Activated CD4-positive, alpha-beta memory T cell treated with anti-CD3 and anti-CD28 coated beads, Interleukin-2, amount 10 ng/mL, durations not matched to agents 7 days and 5 days (primary cell): ENCODE results near the gene ADGRF5. TPM values are rescaled to one million over a fixed set of nuclear protein-coding genes. Genes with fewer than 3 reads are reported as not detected.
"Not testable (repeated sequence)": the region's sequence is repeated elsewhere in the genome, so short reads cannot be mapped to it uniquely, and the experiment has no call there.

Experiments
- CTCF ChIA-PET: fragments of 350-600 bp; sonication (Branson Sonifier 250); formaldehyde crosslinking; loops from one replicate; lab custom pipeline; 2021; ENCODE audit warnings: antibody characterized with exemption, inconsistent platforms; lab: Charles Lee
- POLR2A ChIA-PET: fragments of 350-600 bp; sonication (Branson Sonifier 250); formaldehyde crosslinking; loops from one replicate; lab custom pipeline; 2021; ENCODE audit warnings: antibody characterized with exemption; lab: Charles Lee
- DNase-seq: peaks from one replicate; pipeline ENCODE4 v3.0.0-alpha.2; 2020
- H3K27ac Mint-ChIP-seq: one replicate; pipeline ENCODE4 v1.8.0; 2021; ENCODE audit warnings: mild to moderate bottlenecking, mixed read lengths
- H3K27me3 Mint-ChIP-seq: one replicate; pipeline ENCODE4 v1.8.0; 2021; ENCODE audit warnings: mixed read lengths
- H3K36me3 Mint-ChIP-seq: one replicate; pipeline ENCODE4 v1.8.0; 2021; ENCODE audit warnings: low read depth, mixed read lengths
- H3K4me1 Mint-ChIP-seq: one replicate; pipeline ENCODE4 v1.8.0; 2021; ENCODE audit warnings: mixed read lengths
- H3K4me3 Mint-ChIP-seq: one replicate; pipeline ENCODE4 v1.8.0; 2021; ENCODE audit warnings: mild to moderate bottlenecking, mixed read lengths
- H3K9me3 Mint-ChIP-seq: one replicate; pipeline ENCODE4 v1.8.0; 2021; ENCODE audit warnings: mixed read lengths
- total RNA-seq, 2 experiments: library from RNA; stranded (reverse); gene quantifications; one replicate each; pipeline ENCODE4 v1.2.3, GENCODE V29; 2021

The ADGRF5 gene
- total RNA-seq, 2 experiments from 2014 or later = not detected

DNA sequence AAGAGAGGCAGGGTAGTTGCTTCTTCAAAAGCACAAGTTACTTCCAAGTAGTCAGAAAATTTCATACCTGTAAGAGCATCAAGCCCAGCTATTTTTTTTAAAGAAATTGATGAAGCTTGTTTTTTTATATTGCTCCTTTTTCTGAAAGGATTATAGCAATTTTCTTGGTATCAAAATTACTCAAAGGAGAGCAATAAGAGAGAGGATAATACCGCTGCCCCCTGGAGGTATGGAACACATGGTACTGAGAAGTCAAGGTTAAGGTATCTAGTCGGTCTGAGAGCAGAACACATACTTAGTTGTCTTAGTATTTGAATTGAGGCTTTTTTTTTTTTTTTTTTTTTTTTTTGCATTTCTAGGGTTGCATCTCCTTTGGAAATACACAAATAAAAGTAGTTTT is 59.4 kb downstream of the ADGRF5 start:
- no peak overlapping the region for H3K4me3 Mint-ChIP-seq
- no peak for DNase-seq
- CTCF ChIA-PET = no interaction called here
- POLR2A ChIA-PET = no interaction called here
- no peaks in the 10 kb centered on the region for H3K9me3 Mint-ChIP-seq
- no peak overlapping the region for H3K27ac Mint-ChIP-seq
- no peaks in the 10 kb centered on the region for H3K36me3 Mint-ChIP-seq
- no peaks in the 10 kb centered on the region for H3K4me1 Mint-ChIP-seq
- H3K27me3 Mint-ChIP-seq = no peaks in the 10 kb centered on the region

DNA sequence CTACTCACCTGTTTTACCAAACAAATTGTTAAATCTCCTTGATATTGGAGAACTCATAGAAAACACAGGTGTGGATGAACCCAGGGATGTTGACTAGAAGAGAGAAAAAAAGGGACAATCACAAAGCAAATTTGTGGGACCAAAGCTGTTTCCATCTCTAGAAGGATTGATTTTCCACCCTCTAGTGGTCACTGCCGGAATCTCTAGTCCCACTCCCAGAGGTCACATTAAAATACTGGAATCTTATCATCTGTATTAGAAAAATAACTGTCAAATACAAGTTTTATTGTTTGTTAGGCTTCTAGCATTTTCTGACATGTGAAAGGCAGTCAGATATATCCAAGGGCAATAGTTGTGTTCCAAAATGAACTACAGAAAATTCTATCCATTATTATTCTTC is 65.8 kb downstream of the ADGRF5 start:
- H3K9me3 Mint-ChIP-seq, POLR2A ChIA-PET, H3K27ac Mint-ChIP-seq, DNase-seq, H3K4me1 Mint-ChIP-seq, H3K4me3 Mint-ChIP-seq, H3K36me3 Mint-ChIP-seq, CTCF ChIA-PET, H3K27me3 Mint-ChIP-seq: not testable (repeated sequence)

DNA sequence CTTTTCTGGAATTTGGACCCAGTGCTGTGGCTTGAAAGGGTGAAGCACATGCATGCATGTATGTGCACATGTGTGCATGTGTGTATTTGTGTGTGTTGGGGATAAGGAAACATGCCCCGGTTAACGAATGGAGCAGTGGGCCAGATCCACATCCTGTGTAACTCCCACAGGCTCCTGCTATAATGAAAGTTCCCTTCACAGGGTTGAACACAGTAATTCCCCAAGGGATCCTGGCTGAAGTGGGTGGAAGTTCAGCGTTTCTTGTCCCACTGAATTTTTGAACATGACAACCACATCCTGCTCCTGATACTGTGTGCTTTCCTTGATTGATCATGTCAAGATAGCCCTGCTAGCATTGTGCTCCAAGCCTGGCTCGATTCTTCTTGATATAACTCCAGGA is 70.2 kb downstream of the ADGRF5 start:
- H3K36me3 Mint-ChIP-seq, DNase-seq, H3K4me3 Mint-ChIP-seq, CTCF ChIA-PET, POLR2A ChIA-PET, H3K4me1 Mint-ChIP-seq, H3K9me3 Mint-ChIP-seq, H3K27ac Mint-ChIP-seq: not testable (repeated sequence)
- peaks cover 14% of the 10 kb centered on the region for H3K27me3 Mint-ChIP-seq

DNA sequence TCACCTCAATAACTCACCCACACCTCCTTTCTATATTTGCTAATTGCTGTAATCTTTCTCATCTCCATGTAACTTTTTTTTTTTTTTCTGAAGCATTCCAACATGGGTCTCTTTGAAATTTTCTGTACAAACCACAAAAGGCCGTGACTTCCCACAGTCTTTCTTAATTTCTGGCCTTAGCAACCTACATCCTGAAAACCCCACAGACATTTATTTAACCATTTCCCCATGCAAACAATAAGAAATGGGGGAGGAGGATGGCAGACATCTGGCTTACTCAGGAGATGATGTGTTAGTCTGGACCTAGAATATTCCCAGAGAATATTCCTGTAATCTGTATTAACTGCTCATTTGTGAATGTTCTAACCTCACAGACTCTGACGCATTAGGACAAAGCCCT is 70.9 kb downstream of the ADGRF5 start:
- Mint-ChIP-seq H3K9me3 (no peaks in the 10 kb centered on the region), H3K27me3 (peaks cover 14% of the 10 kb centered on the region), H3K4me1 (peaks cover 6% of the 10 kb centered on the region), H3K36me3 (no peaks in the 10 kb centered on the region), H3K27ac (no peak overlapping the region), H3K4me3 (no peak overlapping the region)
- no peak for DNase-seq
- POLR2A ChIA-PET = no interaction called here
- CTCF ChIA-PET = no interaction called here

DNA sequence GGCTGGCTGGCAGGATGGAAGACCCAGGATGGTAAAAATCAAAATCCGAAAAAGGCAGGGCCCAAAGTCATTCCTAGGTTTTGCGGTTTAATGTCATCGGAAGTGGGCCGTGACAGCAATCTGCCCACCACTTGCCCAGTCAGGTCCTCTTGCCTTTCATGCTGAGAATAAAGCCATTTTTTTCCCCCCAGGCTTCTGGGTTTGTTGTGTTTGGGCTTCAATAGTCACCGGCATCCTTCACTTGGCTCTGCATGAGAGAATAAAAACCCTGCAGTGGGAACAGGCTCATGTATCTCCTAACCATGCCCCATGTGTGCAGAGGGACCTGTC is 72.4 kb downstream of the ADGRF5 start:
- Mint-ChIP-seq H3K36me3 (no peaks in the 10 kb centered on the region), H3K27me3 (peaks cover 14% of the 10 kb centered on the region), H3K9me3 (no peaks in the 10 kb centered on the region), H3K4me3 (no peak overlapping the region), H3K27ac (no peak overlapping the region), H3K4me1 (peaks cover 6% of the 10 kb centered on the region)
- no peak for DNase-seq
- CTCF ChIA-PET = interaction anchor here (0.7 to 1.7 kb wide), 4 partner anchors 15 to 197 kb away, joined by 4 to 5 read pairs (median 4); no protein-coding TSS in a partner anchor
- POLR2A ChIA-PET = no interaction called here

DNA sequence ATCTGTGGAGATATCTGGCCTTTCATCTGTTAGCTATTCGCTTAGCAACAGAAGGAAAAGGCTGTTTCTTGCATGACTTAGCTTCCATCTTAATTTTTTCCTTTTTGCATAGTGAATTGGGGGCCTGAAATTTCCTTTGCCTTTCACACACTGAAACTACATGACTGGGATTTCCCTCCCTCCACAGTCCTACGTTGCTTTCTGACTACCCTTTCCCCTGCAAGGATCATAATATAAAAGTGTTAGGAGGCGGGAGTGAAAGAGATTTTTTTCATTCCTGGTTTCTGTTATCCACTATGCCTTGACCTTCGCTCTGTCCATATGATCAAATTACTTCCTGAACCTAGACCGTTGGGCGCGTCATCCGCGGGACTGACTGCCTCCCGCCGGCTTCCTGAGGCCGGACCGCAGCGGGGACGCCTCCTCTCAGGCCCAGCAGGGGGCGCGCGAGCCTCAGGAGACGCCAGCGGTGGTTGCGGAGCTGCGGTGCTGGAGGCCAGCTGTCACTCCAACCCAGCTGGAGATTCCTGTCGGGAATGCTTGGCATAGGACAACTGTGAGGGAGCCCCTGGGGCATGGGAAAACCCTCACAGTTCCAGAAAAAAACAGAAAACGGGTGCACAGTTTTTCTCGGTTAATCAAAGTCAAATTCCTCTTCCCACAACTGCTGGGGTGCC is 72.9 kb downstream of the ADGRF5 start:
- Mint-ChIP-seq H3K4me1 (peaks cover 6% of the 10 kb centered on the region), H3K9me3 (no peaks in the 10 kb centered on the region), H3K4me3 (peak overlapping the region; percentile 30), H3K36me3 (no peaks in the 10 kb centered on the region), H3K27ac (no peak overlapping the region), H3K27me3 (peaks cover 14% of the 10 kb centered on the region)
- CTCF ChIA-PET = interaction anchor here (0.7 to 1.7 kb wide), 6 partner anchors 15 to 198 kb away, joined by 3 to 9 read pairs (median 4); no protein-coding TSS in a partner anchor
- DNase-seq = peak; percentile 67
- POLR2A ChIA-PET = no interaction called here

DNA sequence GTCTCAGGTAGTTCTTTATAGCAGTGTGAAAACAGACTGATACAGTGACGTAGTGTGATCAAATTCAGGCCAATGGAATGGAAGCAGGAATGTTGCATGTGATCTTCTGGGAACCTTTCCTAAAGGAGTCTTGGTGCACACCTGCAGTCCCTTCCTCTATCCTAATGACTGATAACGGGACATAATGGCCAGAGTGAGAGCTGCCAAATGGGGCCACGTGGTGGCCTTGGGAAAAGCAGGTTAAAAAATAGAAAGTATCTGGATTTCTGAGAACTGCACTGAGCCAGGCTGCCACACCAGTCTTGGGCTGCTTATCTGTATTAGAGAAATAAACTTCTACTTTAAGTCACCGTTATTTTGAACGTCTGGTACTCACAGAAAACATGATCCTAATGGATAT is 76.6 kb downstream of the ADGRF5 start:
- H3K36me3 Mint-ChIP-seq = peaks cover 2% of the 10 kb centered on the region
- no peak overlapping the region for H3K27ac Mint-ChIP-seq
- H3K4me1 Mint-ChIP-seq = peaks cover 6% of the 10 kb centered on the region
- H3K27me3 Mint-ChIP-seq = peaks cover 9% of the 10 kb centered on the region
- ChIA-PET CTCF (no interaction called here), POLR2A (no interaction called here)
- DNase-seq = no peak
- peaks cover 14% of the 10 kb centered on the region for H3K9me3 Mint-ChIP-seq
- no peak overlapping the region for H3K4me3 Mint-ChIP-seq

DNA sequence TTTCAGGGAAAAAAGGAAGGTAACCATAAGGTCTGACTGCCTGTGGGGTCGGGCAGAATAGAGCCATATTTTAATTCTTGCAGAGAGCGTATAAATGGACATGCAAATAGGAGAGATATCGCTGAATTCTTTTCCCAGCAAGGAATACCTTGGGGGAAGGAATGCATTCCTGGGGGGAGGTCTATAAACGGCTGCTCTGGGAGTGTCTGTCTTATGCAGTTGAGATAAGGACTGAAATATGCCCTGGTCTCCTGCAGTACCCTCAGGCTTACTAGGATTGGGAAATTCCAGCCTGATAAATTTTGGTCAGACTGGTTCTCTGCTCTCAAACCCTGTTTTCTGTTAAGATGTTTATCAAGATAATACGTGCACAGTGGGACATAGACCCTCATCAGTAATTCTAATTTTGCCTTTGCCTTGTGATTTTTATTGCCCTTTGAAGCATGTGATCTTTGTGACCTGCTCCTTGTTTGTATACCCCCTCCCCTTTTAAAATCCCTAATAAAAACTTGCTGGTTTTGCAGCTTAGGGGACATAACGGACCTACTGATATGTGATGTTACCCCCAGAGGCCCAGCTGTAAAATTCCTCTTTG is 79.4 kb downstream of the ADGRF5 start:
- H3K4me3 Mint-ChIP-seq, CTCF ChIA-PET, H3K4me1 Mint-ChIP-seq, H3K36me3 Mint-ChIP-seq, H3K27me3 Mint-ChIP-seq, DNase-seq, H3K27ac Mint-ChIP-seq, POLR2A ChIA-PET: not testable (repeated sequence)
- H3K9me3 Mint-ChIP-seq = peaks cover 17% of the 10 kb centered on the region

DNA sequence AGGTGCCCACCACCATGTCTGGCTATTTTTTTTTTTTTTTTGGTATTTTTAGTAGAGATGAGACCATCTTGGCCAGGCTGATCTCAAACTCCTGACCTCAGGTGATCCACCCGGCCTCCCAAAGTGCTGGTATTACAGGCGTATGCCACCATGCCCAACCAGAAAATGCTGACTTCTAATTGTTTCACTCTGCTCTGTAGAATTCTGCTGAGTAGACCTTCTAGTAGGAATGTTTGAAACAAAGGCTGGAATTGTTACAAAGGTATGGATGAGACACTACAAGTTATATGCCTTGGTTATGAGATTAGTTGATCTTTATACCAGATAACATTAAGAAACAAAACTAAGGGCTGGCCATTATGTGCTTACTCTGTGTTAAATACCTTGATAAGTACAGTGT is 83.7 kb downstream of the ADGRF5 start:
- no peak for DNase-seq
- Mint-ChIP-seq H3K27me3 (no peaks in the 10 kb centered on the region), H3K9me3 (peaks cover 17% of the 10 kb centered on the region), H3K36me3 (peaks cover 2% of the 10 kb centered on the region), H3K4me3 (no peak overlapping the region), H3K27ac (no peak overlapping the region), H3K4me1 (no peaks in the 10 kb centered on the region)
- ChIA-PET POLR2A (no interaction called here), CTCF (no interaction called here)

DNA sequence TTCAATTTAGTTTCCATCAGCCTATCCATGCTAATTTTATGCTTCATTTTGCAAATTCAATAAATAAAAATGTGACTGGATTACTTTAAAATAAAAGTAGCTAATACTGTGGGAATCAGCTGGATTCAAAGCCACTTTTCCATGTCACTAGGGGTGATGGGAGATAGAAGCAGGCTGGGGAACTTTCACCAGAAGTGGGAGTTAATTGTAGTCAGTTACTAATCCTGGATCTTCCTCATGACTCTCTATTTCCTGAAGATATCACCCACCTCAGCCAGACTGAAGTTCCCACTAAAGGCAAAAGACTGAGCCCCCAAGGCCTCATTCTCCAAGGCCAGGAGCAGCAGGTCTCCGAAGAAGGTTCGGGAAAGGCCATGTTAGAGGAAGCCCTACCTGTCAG is 86.7 kb downstream of the ADGRF5 start:
- H3K9me3 Mint-ChIP-seq, DNase-seq, H3K36me3 Mint-ChIP-seq, H3K4me1 Mint-ChIP-seq, CTCF ChIA-PET, H3K27me3 Mint-ChIP-seq, H3K27ac Mint-ChIP-seq, POLR2A ChIA-PET, H3K4me3 Mint-ChIP-seq: not testable (repeated sequence)

DNA sequence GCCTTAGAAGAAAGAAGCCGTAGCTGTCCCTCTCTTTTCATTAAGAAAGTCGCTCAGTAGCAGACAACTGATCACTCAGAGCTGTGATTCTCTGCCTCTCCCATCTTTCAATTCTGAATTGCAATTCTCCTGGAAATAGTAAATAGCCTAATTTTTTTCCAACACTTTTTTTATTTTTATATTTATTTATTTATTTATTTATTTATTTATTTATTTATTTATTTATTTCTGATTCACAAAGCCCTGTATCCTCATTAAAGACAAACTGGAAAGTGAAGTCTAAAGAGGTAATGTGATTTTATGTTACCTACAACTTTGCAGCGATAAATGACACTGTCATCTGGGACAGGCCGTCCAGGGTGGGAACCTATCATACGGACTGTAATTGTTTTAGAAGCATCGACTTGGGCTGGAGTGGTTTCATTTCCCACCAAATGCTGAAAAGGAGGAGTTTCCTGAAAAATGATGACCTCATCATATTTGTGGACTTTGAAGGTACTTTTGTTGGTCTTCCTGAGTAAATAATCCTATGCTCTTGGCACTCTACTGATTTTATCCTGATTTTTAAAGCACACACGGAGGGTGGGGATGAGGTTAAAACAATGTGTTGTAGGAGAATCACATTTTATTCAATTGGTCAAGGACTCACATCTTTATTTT is 87.4 kb downstream of the ADGRF5 start:
- H3K36me3 Mint-ChIP-seq, H3K9me3 Mint-ChIP-seq, H3K27me3 Mint-ChIP-seq, POLR2A ChIA-PET, DNase-seq, H3K27ac Mint-ChIP-seq, H3K4me1 Mint-ChIP-seq, CTCF ChIA-PET, H3K4me3 Mint-ChIP-seq: not testable (repeated sequence)

DNA sequence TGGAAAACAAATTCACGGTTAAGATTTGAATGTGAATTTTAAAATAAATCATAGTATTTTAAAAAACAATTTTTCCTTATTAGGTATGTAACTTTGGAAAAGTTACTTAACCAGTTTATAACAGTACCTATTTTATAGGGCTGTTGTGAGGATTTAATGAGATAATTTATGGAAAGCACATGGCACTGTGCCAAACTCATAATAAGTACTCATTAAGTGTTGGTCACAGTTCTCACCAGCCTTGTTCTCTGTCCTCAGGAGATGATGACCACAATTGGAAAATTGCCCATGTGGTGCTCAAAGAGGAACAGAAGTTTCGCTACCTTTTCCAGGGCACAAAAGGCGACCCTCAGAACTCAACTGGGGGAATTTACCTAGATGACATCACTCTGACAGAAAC is 88.9 kb downstream of the ADGRF5 start:
- Mint-ChIP-seq H3K27ac (no peak overlapping the region), H3K27me3 (no peaks in the 10 kb centered on the region), H3K4me1 (no peaks in the 10 kb centered on the region), H3K9me3 (no peaks in the 10 kb centered on the region), H3K4me3 (no peak overlapping the region), H3K36me3 (no peaks in the 10 kb centered on the region)
- POLR2A ChIA-PET = no interaction called here
- no peak for DNase-seq
- CTCF ChIA-PET = no interaction called here

DNA sequence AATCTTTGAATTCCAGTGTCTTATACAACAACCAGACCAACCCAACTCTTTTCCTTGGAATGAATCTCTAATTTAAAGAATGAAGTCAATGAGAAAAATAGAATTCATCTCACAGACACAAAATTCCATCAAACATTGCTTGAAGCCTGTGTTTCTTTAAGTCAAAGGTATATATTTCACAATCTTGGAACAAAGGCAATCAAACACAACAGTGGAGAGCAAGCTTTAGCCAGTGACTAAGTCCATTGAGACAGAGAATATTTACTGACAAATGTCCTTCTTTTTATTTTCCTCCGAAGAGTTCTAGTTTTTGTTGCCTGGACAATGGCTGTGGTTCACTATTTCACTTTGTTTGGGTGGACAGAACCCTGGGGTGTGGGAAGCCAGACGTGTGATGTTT is 92.8 kb downstream of the ADGRF5 start:
- DNase-seq = no peak
- H3K9me3 Mint-ChIP-seq = no peaks in the 10 kb centered on the region
- H3K4me3 Mint-ChIP-seq = no peak overlapping the region
- CTCF ChIA-PET = no interaction called here
- no peaks in the 10 kb centered on the region for H3K27me3 Mint-ChIP-seq
- H3K27ac Mint-ChIP-seq = no peak overlapping the region
- POLR2A ChIA-PET = no interaction called here
- no peaks in the 10 kb centered on the region for H3K4me1 Mint-ChIP-seq
- H3K36me3 Mint-ChIP-seq = no peaks in the 10 kb centered on the region

DNA sequence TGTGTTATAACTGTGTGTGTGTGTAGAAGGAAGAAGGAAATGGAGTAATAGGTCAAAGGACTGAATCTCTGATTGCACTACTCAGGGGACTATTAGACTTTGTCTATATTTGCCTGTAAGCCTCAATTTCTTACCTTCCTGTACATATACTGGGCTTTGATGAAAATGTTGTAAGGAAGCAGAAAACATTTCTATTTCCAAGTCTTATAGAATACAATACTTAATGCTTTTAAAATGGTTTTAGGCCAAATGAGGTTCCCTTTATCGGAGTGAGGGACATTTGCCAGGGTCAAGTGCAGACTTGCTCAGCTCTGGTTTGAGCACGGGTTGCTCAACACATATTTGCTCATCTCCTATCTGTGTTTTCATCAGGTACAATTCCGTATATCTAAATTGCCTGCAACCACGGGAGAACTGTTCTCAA is 100.3 kb downstream of the ADGRF5 start:
- ChIA-PET CTCF (no interaction called here), POLR2A (no interaction called here)
- H3K9me3 Mint-ChIP-seq = no peaks in the 10 kb centered on the region

More for the DNA sequence above, 100.3 kb downstream of the ADGRF5 start:
- DNase-seq = no peak
- H3K27ac Mint-ChIP-seq = no peak overlapping the region
- no peaks in the 10 kb centered on the region for H3K4me1 Mint-ChIP-seq
- H3K4me3 Mint-ChIP-seq = no peak overlapping the region
- H3K36me3 Mint-ChIP-seq = no peaks in the 10 kb centered on the region
- peaks cover 6% of the 10 kb centered on the region for H3K27me3 Mint-ChIP-seq
